Activated CD4-positive, alpha-beta T cell treated with anti-CD3 and anti-CD28 coated beads for 1 hour (primary cell): ENCODE measurements around the gene UPP2.

ENCODE experiments used
- DNase-seq: peaks from one replicate; pipeline ENCODE4 v3.0.0-alpha.2; 2020

UPP2 gene

GRCh38 chr2:158101384-158101926 lies at the start of gene UPP2:
TSS of gene UPP2 (plus strand) at chr2:158101876. CDS start at chr2:158102064, 188 bp downstream.
- DNase-seq: no peak

- DNase-seq: no peak
Measured at GRCh38 chr2:158052761-158053160, 48.9 kb upstream of the UPP2 start.

DNA sequence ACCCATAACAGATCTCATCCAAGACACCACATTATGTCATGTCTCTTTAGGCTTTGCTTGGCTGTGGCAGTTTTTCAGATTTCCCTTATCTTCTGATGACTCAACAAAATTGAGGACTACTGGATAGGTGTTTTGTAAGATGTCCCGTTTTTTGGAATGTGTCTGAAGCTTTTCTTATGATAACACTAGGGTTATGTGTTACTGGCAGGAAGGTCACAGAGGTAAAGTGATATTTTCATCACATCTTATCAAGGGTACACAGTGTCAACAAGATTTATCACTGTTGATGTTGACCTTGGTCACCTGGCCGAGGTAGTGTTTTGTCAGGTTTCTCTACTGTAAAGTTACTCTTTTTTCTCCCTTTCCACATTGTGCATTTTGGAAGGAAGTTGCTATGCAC lies 44.8 kb upstream of the UPP2 start:
- DNase-seq: no peak

DNA sequence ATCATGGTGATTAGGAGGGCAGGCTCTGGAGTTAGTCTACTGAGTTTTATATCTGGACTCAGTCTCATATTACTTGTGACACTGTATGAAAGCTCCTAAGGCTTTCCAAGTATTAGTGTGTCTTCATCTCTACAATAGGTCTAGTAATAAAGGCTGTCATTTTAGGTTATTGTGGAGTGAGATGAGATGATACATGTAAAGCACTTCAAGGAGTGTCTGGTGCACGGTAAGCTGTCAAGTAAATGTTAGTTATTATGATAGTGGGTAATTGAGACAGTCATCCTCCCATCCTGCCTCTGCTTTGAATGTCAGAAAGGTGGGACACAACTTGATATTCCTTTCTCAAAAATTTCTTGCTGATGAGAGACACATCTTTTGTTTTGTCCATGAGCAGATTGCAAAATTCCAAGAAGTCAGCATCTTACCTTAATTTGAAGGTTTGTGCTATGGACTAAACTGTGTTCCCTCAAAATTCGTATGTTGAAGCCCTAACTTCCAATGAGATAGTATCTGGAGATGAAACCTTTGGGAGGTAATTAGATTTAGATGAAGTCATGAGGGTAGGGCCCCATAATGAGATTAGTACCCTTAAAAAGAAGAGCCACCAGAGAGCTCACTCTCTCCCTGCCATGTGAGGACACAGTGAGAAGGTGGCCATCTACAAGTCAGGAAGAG lies 41.4 kb upstream of the UPP2 start:
- no peak for DNase-seq

DNA sequence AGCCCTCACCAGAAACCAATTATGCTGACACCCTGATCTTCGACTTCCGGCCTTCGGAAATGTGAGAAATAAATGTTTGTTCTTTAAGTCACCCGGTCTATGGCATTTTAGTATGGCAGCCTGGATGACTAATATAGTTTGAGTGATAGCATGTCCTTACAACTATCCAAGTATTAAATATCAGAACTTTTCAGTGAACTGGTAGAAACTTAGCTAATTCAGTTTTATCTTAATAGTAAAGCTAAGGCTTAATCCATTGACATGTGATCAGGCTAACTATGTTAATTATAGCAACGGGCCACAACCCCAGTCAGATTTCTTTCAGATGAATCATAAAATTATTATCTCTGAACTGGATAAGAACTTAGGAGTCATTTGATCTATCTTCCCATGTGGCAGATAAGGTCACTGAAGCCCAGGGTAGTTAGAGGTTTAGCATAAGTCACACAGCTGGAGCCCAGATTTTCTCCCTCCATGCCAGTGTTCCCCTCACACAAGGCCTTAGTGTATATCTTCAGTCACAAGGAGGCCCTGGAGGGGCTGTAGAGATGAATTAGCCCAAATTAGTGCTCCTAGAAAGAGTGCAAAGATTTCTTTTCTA lies 40.7 kb upstream of the UPP2 start:
- no peak for DNase-seq

GRCh38 chr2:158061763-158062162 lies 39.9 kb upstream of the UPP2 start:
- DNase-seq: no peak

DNA sequence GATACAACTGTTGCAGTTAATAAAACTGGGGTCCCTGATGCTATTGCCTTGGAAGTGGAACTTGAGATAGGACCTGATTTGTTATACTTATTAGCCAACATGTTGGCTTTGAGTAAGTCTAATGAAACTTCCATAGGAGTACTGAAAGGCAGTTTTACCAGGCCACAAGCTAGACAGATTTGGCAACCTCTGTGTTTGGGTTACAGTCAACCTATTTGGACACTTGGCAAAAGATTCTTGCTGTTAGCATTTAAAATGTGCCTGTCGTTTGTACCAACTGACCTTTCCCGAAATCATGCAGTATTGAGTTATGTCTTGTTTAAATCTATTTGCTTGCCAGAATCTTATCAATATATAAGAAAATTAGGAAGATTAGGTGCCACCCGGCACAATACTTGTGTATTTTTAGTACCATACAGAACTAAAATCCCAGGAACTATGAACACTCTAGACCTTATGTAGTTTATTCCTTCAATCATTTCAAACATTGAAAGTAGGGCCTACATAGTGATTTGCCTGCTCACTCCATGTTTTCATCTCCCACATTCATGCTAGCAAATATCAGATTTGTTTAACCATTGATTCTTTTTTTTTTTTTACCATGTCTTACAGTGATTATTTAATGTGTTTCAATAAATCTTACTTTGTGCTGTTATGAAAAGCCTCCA lies 35.5 kb upstream of the UPP2 start:
- DNase-seq: no peak

- DNase-seq: no peak
Measured at GRCh38 chr2:158071018-158071417, 30.7 kb upstream of the UPP2 start.

- DNase-seq: no peak
Measured at GRCh38 chr2:158072361-158072760, 29.3 kb upstream of the UPP2 start.

DNA sequence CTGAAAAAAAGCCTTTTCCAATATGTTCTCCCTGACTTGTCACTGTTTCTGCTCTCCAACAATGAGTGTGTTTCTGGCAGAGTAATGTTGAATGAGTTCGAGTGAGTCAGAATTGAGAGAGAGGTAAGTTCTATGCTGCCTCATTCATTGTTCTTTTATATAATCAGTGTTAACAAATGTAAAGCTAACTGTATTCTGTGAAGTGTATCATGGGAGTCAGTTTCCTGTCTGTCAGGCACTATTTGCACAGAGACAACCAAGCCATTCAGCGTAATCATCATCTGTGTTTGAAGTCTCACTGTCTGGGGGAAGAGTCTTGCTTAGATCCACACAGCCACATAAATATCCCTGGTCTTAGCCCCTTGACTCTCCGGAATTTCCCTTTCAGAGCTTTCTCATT lies 22.0 kb upstream of the UPP2 start:
- no peak for DNase-seq

DNA sequence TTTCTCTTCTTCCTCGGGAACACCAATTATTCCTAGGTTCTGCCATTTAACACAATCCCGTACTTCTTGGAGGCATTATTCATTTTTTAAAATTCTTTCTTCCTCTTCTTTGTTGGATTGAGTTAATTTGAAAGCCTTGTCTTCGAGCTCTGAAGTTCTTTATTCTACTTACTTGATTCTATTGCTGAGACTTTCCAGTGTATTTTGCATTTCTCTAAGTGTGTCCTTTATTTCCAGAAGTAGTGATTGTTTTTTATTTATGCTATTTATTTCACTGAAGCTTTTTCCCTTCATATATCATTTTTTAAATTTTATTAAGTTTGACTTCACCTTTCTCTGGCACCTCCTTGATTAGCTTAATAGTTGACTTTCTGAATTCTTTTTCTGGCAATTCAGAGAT lies 13.6 kb upstream of the UPP2 start:
- no peak for DNase-seq

GRCh38 chr2:158089322-158089721 lies 12.4 kb upstream of the UPP2 start:
- no peak for DNase-seq

GRCh38 chr2:158091647-158092046 lies 10.0 kb upstream of the UPP2 start:
- DNase-seq: no peak

DNA sequence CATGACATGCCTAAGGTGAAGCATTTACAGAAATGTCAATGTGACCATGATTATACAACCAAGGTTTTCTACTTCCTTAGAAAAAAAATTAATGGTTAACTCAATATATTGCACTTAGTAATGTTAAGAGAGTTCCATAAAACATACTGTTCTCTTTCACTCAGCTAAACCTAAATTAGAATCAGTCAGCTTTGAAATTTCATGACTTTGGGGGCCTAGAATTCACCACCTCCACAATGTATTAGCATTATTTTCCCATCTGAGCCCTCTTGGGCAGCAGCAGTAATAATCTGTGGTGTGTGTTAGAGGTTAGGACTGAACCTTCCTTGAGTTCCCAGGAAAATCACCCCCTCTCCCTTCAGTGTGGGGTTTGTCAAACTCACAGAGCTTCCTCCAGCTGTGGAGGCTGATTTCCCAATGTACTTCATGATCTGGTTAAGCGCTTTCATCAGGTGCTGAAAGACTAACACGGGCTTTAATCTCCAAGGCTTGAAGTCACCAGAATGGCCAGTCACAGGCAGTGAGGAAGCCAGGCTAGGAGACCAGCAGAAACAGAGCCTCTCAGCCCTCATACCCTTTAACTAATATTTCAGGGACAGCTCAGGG lies 7.1 kb upstream of the UPP2 start:
- DNase-seq: no peak

DNA sequence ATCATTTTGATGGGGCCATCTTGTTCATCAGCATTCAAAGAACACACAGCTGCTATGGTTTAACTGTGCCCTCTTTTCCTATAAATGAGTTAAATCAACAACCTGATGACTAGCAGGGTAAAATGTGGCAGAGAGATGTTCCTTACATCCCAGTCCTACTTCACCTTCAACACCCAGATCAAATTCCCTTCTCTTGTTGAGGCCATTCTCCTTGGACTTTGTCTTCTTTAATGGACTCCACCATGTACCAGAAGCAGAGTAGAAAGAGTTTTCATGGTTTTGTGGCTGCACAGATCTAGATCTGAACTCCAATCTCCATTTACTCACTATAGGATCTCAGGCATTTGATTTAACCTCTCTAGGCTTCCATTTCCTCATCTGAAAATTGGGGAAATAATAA lies 6.4 kb upstream of the UPP2 start:
- DNase-seq: no peak

- DNase-seq: no peak
Measured at GRCh38 chr2:158095912-158096311, 5.8 kb upstream of the UPP2 start.

DNA sequence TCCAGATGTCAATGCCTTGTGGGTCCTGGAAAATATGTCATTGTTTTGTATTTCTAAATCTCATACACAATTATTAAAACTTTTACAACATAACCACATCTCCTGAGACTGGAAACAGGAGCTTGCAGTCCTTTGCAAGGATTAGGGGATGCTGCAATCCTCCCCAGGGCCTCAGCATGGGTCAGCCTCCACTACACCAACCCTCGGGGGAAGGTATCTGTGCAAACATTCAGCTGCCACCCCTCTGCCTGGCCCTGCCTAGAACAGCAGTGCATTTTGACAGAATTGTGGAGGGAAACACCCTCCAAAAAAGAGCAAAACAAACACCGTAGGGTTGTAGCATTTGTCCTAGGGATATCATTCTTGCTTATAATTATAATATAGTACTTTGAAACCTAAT lies 4.2 kb upstream of the UPP2 start:
- DNase-seq: no peak

- no peak for DNase-seq
Measured at GRCh38 chr2:158098178-158098577, 3.5 kb upstream of the UPP2 start.

- no peak for DNase-seq
Measured at GRCh38 chr2:158099716-158100115, 2.0 kb upstream of the UPP2 start.

- no peak for DNase-seq
Measured at GRCh38 chr2:158100411-158100810, 1.3 kb upstream of the UPP2 start.

DNA sequence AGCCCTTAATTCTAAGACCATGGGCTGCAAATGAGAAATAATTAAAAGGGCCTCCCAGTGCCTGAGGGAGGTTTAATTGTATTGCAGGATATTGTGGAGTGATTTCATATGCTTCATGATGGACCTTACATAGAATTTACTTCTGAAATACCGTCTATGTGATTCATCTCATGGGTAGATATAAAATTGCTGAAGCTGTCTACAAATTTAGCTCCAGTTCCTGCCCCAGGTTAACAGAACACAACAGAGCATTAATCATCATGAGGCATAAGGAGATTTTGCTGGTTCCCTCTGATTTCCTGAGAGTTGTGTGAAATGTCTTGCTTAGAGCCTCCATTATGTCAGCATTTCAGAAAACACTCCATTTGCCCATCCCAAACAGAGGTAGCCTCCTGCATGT lies 770 bp downstream of the UPP2 start:
- DNase-seq: no peak

DNA sequence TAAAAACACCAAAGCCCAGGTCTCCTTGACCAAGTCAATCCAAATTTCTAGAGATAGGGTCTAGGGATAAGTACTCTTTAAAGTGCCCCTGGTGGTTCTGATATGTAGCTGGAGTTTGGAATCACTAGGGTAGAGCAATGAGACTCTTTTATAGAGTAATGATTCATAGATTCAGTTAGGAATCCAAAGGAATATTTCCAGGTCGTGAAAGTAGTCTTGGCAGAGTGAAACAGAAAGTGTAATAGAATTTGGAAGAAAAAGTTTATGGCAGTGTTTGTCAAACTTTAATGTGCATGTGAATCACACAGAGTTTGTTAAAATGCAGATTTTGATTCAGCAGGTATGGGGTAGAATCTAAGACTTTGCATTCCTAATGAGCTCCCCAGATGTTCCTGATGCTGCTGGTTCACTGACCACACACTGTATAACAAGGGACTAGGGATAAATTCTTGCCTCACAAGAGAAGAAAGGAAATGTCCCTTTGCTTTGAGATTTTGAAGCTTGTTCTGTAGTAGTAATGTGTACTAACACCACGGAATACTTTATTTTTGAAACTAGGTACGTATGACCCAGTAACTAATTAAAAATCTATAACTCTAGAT lies 1.8 kb downstream of the UPP2 start:
- no peak for DNase-seq

- DNase-seq: no peak
Measured at GRCh38 chr2:158104903-158105302, 3.2 kb downstream of the UPP2 start.
